Activated CD8-positive, alpha-beta memory T cell treated with anti-CD3 and anti-CD28 coated beads for 24 hours (primary cell): Measurements from ENCODE around the gene EXOSC2.

Experiments used
- DNase-seq: peaks from one replicate; pipeline ENCODE4 v3.0.0-alpha.2; 2020

The EXOSC2 gene

DNA sequence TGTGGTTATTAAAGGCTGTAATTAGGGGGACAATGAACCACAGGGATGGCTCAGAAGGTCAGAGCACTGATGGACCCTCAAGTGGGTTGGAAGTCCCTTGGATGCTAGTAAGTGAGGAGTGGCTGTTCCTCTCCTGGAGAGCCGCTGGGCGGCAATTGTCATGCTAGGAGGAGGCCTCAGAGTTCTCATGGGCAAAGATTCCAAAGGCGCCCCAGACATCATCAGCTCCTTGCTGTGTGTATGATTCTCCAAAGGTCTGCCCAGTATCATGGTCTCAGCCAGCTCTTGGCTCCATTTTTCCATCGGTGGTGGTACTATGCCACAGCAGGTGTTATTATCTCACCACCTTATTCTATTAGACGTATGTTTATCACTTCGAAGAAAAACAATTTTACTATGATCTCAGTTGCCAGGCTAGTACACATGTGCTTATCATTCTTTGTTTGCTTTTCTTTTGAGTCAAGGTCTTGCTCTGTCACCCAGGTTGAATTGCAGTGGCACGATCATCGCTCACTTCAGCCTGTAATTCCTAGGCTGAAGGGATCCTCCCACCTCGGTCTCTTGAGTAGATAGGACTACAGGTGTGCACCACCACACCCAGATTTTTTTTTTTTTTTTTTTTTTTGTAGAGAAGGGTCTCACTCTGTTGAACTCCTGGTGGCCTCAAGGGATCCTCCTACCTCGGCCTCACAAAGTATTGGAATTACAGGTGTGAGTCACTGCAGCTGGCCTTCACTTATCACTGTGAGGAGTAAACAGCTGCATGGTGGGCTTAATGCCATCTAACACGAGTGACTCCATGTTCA, 46.8 kb downstream of the EXOSC2 start:
- DNase-seq: no peak

- no peak for DNase-seq
These were observed 47.4 kb downstream of the EXOSC2 start for GRCh38 chr9:130741024-130741305.

DNA sequence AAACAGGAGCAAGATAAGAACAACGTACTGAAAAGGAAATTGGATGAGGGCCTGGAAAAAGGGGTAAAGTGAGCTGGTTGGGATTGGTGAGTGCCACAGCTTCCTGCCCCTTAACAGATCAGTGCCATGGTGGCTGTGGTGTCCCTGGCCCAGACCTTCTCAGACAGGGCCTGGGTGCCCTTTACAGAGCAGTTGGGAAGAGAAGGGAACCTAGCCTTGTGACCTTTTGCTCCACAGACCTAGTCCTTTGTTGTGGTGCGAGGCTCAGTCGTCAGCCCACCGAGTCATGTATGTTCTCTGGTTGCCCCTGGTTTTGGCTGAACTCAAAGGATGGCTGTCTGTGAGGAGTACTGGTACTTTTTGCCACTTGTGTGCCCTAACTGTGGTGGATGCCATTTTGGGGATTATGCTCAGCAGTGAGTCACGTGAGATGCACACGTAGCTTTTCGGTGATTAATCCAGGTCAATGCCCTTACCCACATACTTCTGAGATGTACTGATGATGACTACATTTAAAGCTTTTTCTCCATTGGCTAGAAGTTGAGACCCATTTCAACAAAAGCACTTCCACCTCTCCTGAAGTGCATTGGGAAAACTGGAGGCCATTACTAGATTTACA, 48.4 kb downstream of the EXOSC2 start:
- DNase-seq: no peak

- no peak for DNase-seq
These were observed 50.1 kb downstream of the EXOSC2 start for GRCh38 chr9:130743656-130744055.

GRCh38 chr9:130745210-130745800, 51.7 kb downstream of the EXOSC2 start:
- DNase-seq: no peak

GRCh38 chr9:130745829-130746228, 52.2 kb downstream of the EXOSC2 start:
- DNase-seq: no peak

- no peak for DNase-seq
These were observed 53.0 kb downstream of the EXOSC2 start for GRCh38 chr9:130746434-130747212.

GRCh38 chr9:130751631-130752355, 58.2 kb downstream of the EXOSC2 start:
- no peak for DNase-seq
